Muscle of leg (tissue), 11 donors: Measurements from ENCODE around the gene FSHR. TPM values are rescaled to one million over a fixed set of nuclear protein-coding genes. Genes with fewer than 3 reads are reported as not detected.
A peak's percentile ranks its signal among the peaks of the same experiment; 100 is the strongest.

ENCODE experiments used
- DNase-seq: peaks from one replicate; pipeline ENCODE4 v3.0.0; 2013
- H3K27ac ChIP-seq: one replicate; pipeline ENCODE4 v1.5.1; 2013; ENCODE audit warnings: mild to moderate bottlenecking, low read length, control low read depth
- H3K27me3 ChIP-seq: one replicate; pipeline ENCODE4 v1.6.1; 2013; ENCODE audit warnings: low read length; ENCODE audit not compliant: control insufficient read depth, insufficient read depth
- H3K36me3 ChIP-seq: one replicate; pipeline ENCODE4 v1.6.1; 2013; ENCODE audit warnings: low read length; ENCODE audit not compliant: control insufficient read depth, insufficient read depth
- H3K4me1 ChIP-seq: one replicate; pipeline ENCODE4 v1.6.1; 2013; ENCODE audit warnings: low read length; ENCODE audit not compliant: control insufficient read depth, insufficient read depth
- H3K4me3 ChIP-seq: one replicate; pipeline ENCODE4 v1.5.1; 2013; ENCODE audit warnings: low read length, control low read depth
- H3K9me3 ChIP-seq: replicated peaks from 2 replicates; pipeline ENCODE4 v1.6.1; 2013; ENCODE audit warnings: low read depth, low read length; ENCODE audit not compliant: control insufficient read depth
- WGBS: methylation state at CpG from one replicate; pipeline ENCODE4 v1.1.5; 2013; ENCODE audit warnings: missing lambda C conversion rate; ENCODE audit not compliant: insufficient coverage; 5-methylcytosine and 5-hydroxymethylcytosine counted together
- polyA plus RNA-seq, 8 donors: library from polyadenylated mRNA; unstranded; fragments of 120-200 nt; gene quantifications; one replicate each; pipeline versions ENCODE4 v1.2.1 to v1.2.3, GENCODE V29; 2013; ENCODE audit warnings: inconsistent platforms in 1 of 8, low replicate concordance in 1 of 8; ENCODE audit not compliant: insufficient read length in 8 of 8, insufficient read depth in 1 of 8
- total RNA-seq: library from RNA; stranded (reverse); fragments of 120-200 nt; gene quantifications from one replicate; pipeline ENCODE4 v1.2.4, GENCODE V29; 2013

Gene FSHR
- total and polyA plus RNA-seq, 9 donors = 0.28 to 1.7 (median 0.44) TPM

GRCh38 chr2:49070716-49071115 lies 83.6 kb downstream of the FSHR start:
- peaks cover 2% of the 10 kb centered on the region for H3K9me3 ChIP-seq
- WGBS = no CpG with 5 or more reads among the region's 2 CpGs
- peak; percentile 57 for DNase-seq
- H3K4me1 ChIP-seq = no peaks in the 10 kb centered on the region
- H3K27me3 ChIP-seq = no peaks in the 10 kb centered on the region
- H3K4me3 ChIP-seq = no peak overlapping the region
- H3K36me3 ChIP-seq = no peaks in the 10 kb centered on the region
- no peak overlapping the region for H3K27ac ChIP-seq

- no peak overlapping the region for H3K4me3 ChIP-seq
- peaks cover 2% of the 10 kb centered on the region for H3K9me3 ChIP-seq
- H3K27ac ChIP-seq = no peak overlapping the region
- WGBS = no CpG with 5 or more reads among the region's 1 CpG
- no peaks in the 10 kb centered on the region for H3K4me1 ChIP-seq
- no peaks in the 10 kb centered on the region for H3K36me3 ChIP-seq
- DNase-seq = no peak
- no peaks in the 10 kb centered on the region for H3K27me3 ChIP-seq
These were observed 84.5 kb downstream of the FSHR start for GRCh38 chr2:49069829-49070228.

- no peak for DNase-seq
- H3K36me3 ChIP-seq = no peaks in the 10 kb centered on the region
- H3K4me3 ChIP-seq = no peak overlapping the region
- no peaks in the 10 kb centered on the region for H3K9me3 ChIP-seq
- H3K4me1 ChIP-seq = no peaks in the 10 kb centered on the region
- no peaks in the 10 kb centered on the region for H3K27me3 ChIP-seq
- no peak overlapping the region for H3K27ac ChIP-seq
These were observed 85.7 kb downstream of the FSHR start for GRCh38 chr2:49068613-49069012.

- Histone ChIP-seq H3K27ac (no peak overlapping the region), H3K36me3 (no peaks in the 10 kb centered on the region), H3K9me3 (no peaks in the 10 kb centered on the region), H3K4me3 (no peak overlapping the region), H3K4me1 (no peaks in the 10 kb centered on the region), H3K27me3 (no peaks in the 10 kb centered on the region)
- DNase-seq = no peak
- WGBS = no CpG with 5 or more reads among the region's 2 CpGs
These were observed 86.3 kb downstream of the FSHR start for GRCh38 chr2:49067971-49068370.

- WGBS = no CpG with 5 or more reads among the region's 2 CpGs
- DNase-seq = no peak
- H3K27me3 ChIP-seq = no peaks in the 10 kb centered on the region
- no peak overlapping the region for H3K4me3 ChIP-seq
- H3K36me3 ChIP-seq = no peaks in the 10 kb centered on the region
- H3K27ac ChIP-seq = no peak overlapping the region
- no peaks in the 10 kb centered on the region for H3K4me1 ChIP-seq
- H3K9me3 ChIP-seq = peaks cover 3% of the 10 kb centered on the region
These were observed 101.2 kb downstream of the FSHR start for GRCh38 chr2:49053156-49053555.

GRCh38 chr2:49050265-49050664 lies 104.0 kb downstream of the FSHR start:
- H3K9me3 ChIP-seq = peaks cover 3% of the 10 kb centered on the region
- no peak overlapping the region for H3K4me3 ChIP-seq
- no peaks in the 10 kb centered on the region for H3K36me3 ChIP-seq
- H3K27me3 ChIP-seq = no peaks in the 10 kb centered on the region
- no peaks in the 10 kb centered on the region for H3K4me1 ChIP-seq
- no peak for DNase-seq
- no peak overlapping the region for H3K27ac ChIP-seq

GRCh38 chr2:49049161-49049560 lies 105.2 kb downstream of the FSHR start:
- Histone ChIP-seq H3K27me3 (no peaks in the 10 kb centered on the region), H3K36me3 (no peaks in the 10 kb centered on the region)

GRCh38 chr2:49045083-49045482 lies 109.2 kb downstream of the FSHR start:
- WGBS = no CpG with 5 or more reads among the region's 1 CpG
- Histone ChIP-seq H3K4me1 (no peaks in the 10 kb centered on the region), H3K27me3 (no peaks in the 10 kb centered on the region), H3K27ac (no peak overlapping the region), H3K36me3 (no peaks in the 10 kb centered on the region), H3K4me3 (no peak overlapping the region), H3K9me3 (no peaks in the 10 kb centered on the region)
- DNase-seq = no peak

More at GRCh38 chr2:49049161-49049560, 105.2 kb downstream of the FSHR start:
- H3K9me3 ChIP-seq = no peaks in the 10 kb centered on the region
- H3K4me3 ChIP-seq = no peak overlapping the region
- WGBS = 100% methylated on average over 1 of the region's 1 CpG
- H3K4me1 ChIP-seq = no peaks in the 10 kb centered on the region
- H3K27ac ChIP-seq = no peak overlapping the region
- no peak for DNase-seq

GRCh38 chr2:49044350-49045079 lies 109.8 kb downstream of the FSHR start:
- H3K27me3 ChIP-seq = no peaks in the 10 kb centered on the region
- H3K4me1 ChIP-seq = no peaks in the 10 kb centered on the region
- H3K36me3 ChIP-seq = no peaks in the 10 kb centered on the region
- no peak overlapping the region for H3K4me3 ChIP-seq
- 20% methylated on average over 1 of the region's 1 CpG for WGBS
- H3K27ac ChIP-seq = no peak overlapping the region
- no peaks in the 10 kb centered on the region for H3K9me3 ChIP-seq
- DNase-seq = peak; percentile 53

- Histone ChIP-seq H3K4me3 (no peak overlapping the region), H3K36me3 (no peaks in the 10 kb centered on the region), H3K27me3 (no peaks in the 10 kb centered on the region), H3K4me1 (no peaks in the 10 kb centered on the region), H3K9me3 (no peaks in the 10 kb centered on the region), H3K27ac (no peak overlapping the region)
- no peak for DNase-seq
- 82% methylated on average over 2 of the region's 5 CpGs for WGBS
These were observed 110.8 kb downstream of the FSHR start for GRCh38 chr2:49043405-49043982.
